ENCODE data around the gene SQSTM1.

Gene SQSTM1

GRCh38 chr5:179795049-179795862 is 25.4 kb upstream of the SQSTM1 start:
- DNase-seq (ENCODE audit: low read depth): no peak

GRCh38 chr5:179795863-179796833 is 24.6 kb upstream of the SQSTM1 start:
- DNase-seq (ENCODE audit: low read depth): peak; percentile 83

GRCh38 chr5:179796877-179797608 is 23.7 kb upstream of the SQSTM1 start:
- DNase-seq (ENCODE audit: low read depth): no peak

GRCh38 chr5:179797741-179798140 is 23.0 kb upstream of the SQSTM1 start:
- DNase-seq (ENCODE audit: low read depth): no peak

- DNase-seq (ENCODE audit: low read depth): no peak
These were observed 22.4 kb upstream of the SQSTM1 start for GRCh38 chr5:179798144-179798770.

- DNase-seq (ENCODE audit: low read depth): no peak
These were observed 21.7 kb upstream of the SQSTM1 start for GRCh38 chr5:179798771-179799643.

GRCh38 chr5:179799644-179799973 is 21.1 kb upstream of the SQSTM1 start:
- no peak for DNase-seq (ENCODE audit: low read depth)

GRCh38 chr5:179800071-179800695 is 20.5 kb upstream of the SQSTM1 start:
- DNase-seq (ENCODE audit: low read depth): no peak

- DNase-seq (ENCODE audit: low read depth): no peak
These were observed 20.0 kb upstream of the SQSTM1 start for GRCh38 chr5:179800696-179801201.

- DNase-seq (ENCODE audit: low read depth): no peak
These were observed 19.1 kb upstream of the SQSTM1 start for GRCh38 chr5:179801304-179802206.

GRCh38 chr5:179802207-179802883 is 18.4 kb upstream of the SQSTM1 start:
- DNase-seq (ENCODE audit: low read depth): no peak

GRCh38 chr5:179802950-179803562 is 17.6 kb upstream of the SQSTM1 start:
- DNase-seq (ENCODE audit: low read depth): no peak

- DNase-seq (ENCODE audit: low read depth): no peak
These were observed 16.8 kb upstream of the SQSTM1 start for GRCh38 chr5:179803651-179804554.

GRCh38 chr5:179804555-179804947 is 16.2 kb upstream of the SQSTM1 start:
- no peak for DNase-seq (ENCODE audit: low read depth)

GRCh38 chr5:179805070-179805528 is 15.6 kb upstream of the SQSTM1 start:
- DNase-seq (ENCODE audit: low read depth): no peak

GRCh38 chr5:179805529-179806249 is 15.0 kb upstream of the SQSTM1 start:
- peak; percentile 55 for DNase-seq (ENCODE audit: low read depth)
